MCF 10A (cell line): ENCODE results near the gene KCNF1. TPM values are rescaled to one million over a fixed set of nuclear protein-coding genes. Genes with fewer than 3 reads are reported as not detected.

Experiments
- BruUV-seq: library from RNA; stranded (reverse); fragments of 400-500 nt; replicated peaks from 2 replicates; lab custom pipeline; 2021; lab: Mats Ljungman, UMichigan
- CTCF ChIA-PET: fragments of 300-600 bp; sonication (Branson Sonifier 250); formaldehyde crosslinking; extraction: SDS; loops from one replicate; lab custom pipeline; 2021; ENCODE audit warnings: antibody characterized with exemption, inconsistent platforms; lab: Yijun Ruan, JAX
- POLR2A ChIA-PET: fragments of 300-600, 350-650 bp; sonication (Branson Sonifier 250); formaldehyde crosslinking; extraction: SDS; loops from one replicate; lab custom pipeline; 2020; ENCODE audit warnings: antibody characterized with exemption, inconsistent platforms; lab: Yijun Ruan, JAX
- DNase-seq: peaks from one replicate; pipeline ENCODE4 v3.0.0-alpha.2; 2018; ENCODE audit not compliant: unreplicated experiment
- H3K27ac Mint-ChIP-seq: one replicate; pipeline ENCODE4 v1.8.0; 2022; ENCODE audit warnings: mild to moderate bottlenecking, low read depth, mixed read lengths; ENCODE audit not compliant: unreplicated experiment
- H3K27me3 Mint-ChIP-seq: one replicate; pipeline ENCODE4 v1.8.0; 2022; ENCODE audit warnings: mixed read lengths; ENCODE audit not compliant: insufficient read depth, unreplicated experiment
- H3K36me3 Mint-ChIP-seq: one replicate; pipeline ENCODE4 v1.8.0; 2022; ENCODE audit warnings: mild to moderate bottlenecking, moderate library complexity, mixed read lengths; ENCODE audit not compliant: insufficient read depth, unreplicated experiment
- H3K4me1 Mint-ChIP-seq: one replicate; pipeline ENCODE4 v1.8.0; 2022; ENCODE audit warnings: mixed read lengths; ENCODE audit not compliant: insufficient read depth, unreplicated experiment
- H3K4me3 Mint-ChIP-seq: one replicate; pipeline ENCODE4 v1.8.0; 2022; ENCODE audit warnings: mild to moderate bottlenecking, moderate library complexity, mixed read lengths; ENCODE audit not compliant: unreplicated experiment
- H3K9me3 Mint-ChIP-seq: one replicate; pipeline ENCODE4 v1.8.0; 2022; ENCODE audit warnings: mixed read lengths; ENCODE audit not compliant: unreplicated experiment
- CTCF ChIP-seq: fragments of 200-600 bp; IDR thresholded peaks from one replicate; pipeline ENCODE4 v1.8.0; 2022; ENCODE audit warnings: antibody characterized with exemption, mild to moderate bottlenecking; ENCODE audit not compliant: unreplicated experiment
- intact Hi-C: fragments of 100-400 bp; cut with micrococcal nuclease; formaldehyde crosslinking; loops from 2 replicates; pipeline ENCODE4 v1.14.1; 2022
- total RNA-seq: library from RNA; stranded (reverse); gene quantifications from 2 replicates; pipeline ENCODE4 v1.2.3, GENCODE V29; 2022

Gene KCNF1
- total RNA-seq, 1 experiment from 2014 or later = not detected

GRCh38 chr2:10935366-10935918, 23.7 kb downstream of the KCNF1 start:
- H3K9me3 Mint-ChIP-seq = no peaks in the 10 kb centered on the region
- POLR2A ChIA-PET = no interaction called here
- no peak overlapping the region for H3K27ac Mint-ChIP-seq
- no peak for DNase-seq
- no peak for TF ChIP-seq CTCF
- H3K4me3 Mint-ChIP-seq = no peak overlapping the region
- BruUV-seq = no TSS peak
- CTCF ChIA-PET = no interaction called here
- peaks cover 3% of the 10 kb centered on the region for H3K27me3 Mint-ChIP-seq
- no peaks in the 10 kb centered on the region for H3K36me3 Mint-ChIP-seq
- intact Hi-C loops = no loop called here
- peaks cover 12% of the 10 kb centered on the region for H3K4me1 Mint-ChIP-seq

- no TSS peak for BruUV-seq
- no peaks in the 10 kb centered on the region for H3K9me3 Mint-ChIP-seq
- DNase-seq = peak; percentile 95
- H3K27me3 Mint-ChIP-seq = no peaks in the 10 kb centered on the region
- no peaks in the 10 kb centered on the region for H3K36me3 Mint-ChIP-seq
- no peak for TF ChIP-seq CTCF
- ChIA-PET CTCF (no interaction called here), POLR2A (no interaction called here)
- H3K4me1 Mint-ChIP-seq = peaks cover 12% of the 10 kb centered on the region
- intact Hi-C loops = no loop called here
- H3K4me3 Mint-ChIP-seq = no peak overlapping the region
- no peak overlapping the region for H3K27ac Mint-ChIP-seq
Observed at GRCh38 chr2:10935953-10936942, 24.5 kb downstream of the KCNF1 start.

- CTCF ChIA-PET = interaction anchor here (0.7 kb wide), 1 partner anchor 217 kb away, joined by 3 read pairs; no protein-coding TSS in a partner anchor
- peaks cover 12% of the 10 kb centered on the region for H3K4me1 Mint-ChIP-seq
- no peak for TF ChIP-seq CTCF
- no peak overlapping the region for H3K4me3 Mint-ChIP-seq
- H3K9me3 Mint-ChIP-seq = no peaks in the 10 kb centered on the region
- no peak overlapping the region for H3K27ac Mint-ChIP-seq
- POLR2A ChIA-PET = no interaction called here
- peaks cover 12% of the 10 kb centered on the region for H3K27me3 Mint-ChIP-seq
- BruUV-seq = no TSS peak
- intact Hi-C loops = no loop called here
- H3K36me3 Mint-ChIP-seq = no peaks in the 10 kb centered on the region
- DNase-seq = no peak
Observed at GRCh38 chr2:10939058-10939457, 27.3 kb downstream of the KCNF1 start.

GRCh38 chr2:10940596-10940995, 28.9 kb downstream of the KCNF1 start:
- Mint-ChIP-seq H3K27me3 (peaks cover 12% of the 10 kb centered on the region), H3K4me1 (peaks cover 11% of the 10 kb centered on the region), H3K36me3 (no peaks in the 10 kb centered on the region), H3K9me3 (no peaks in the 10 kb centered on the region), H3K27ac (no peak overlapping the region), H3K4me3 (no peak overlapping the region)
- no TSS peak for BruUV-seq
- DNase-seq = no peak
- intact Hi-C loops = no loop called here
- POLR2A ChIA-PET = no interaction called here
- no peak for TF ChIP-seq CTCF
- CTCF ChIA-PET = no interaction called here
